Keratinocyte (primary cell): ENCODE data around the gene CCDC24. TPM values are rescaled to one million over a fixed set of nuclear protein-coding genes. Genes with fewer than 3 reads are reported as not detected.

Source experiments
- DNase-seq: peaks from one replicate; pipeline ENCODE4 v3.0.0-alpha.2; 2011; ENCODE audit warnings: low read depth, missing footprints, low spot score
- FAIRE-seq: peaks from 2 replicates; lab custom pipeline; 2011; peaks lifted over from hg19 to GRCh38; lab: Jason Lieb, UNC
- H2AFZ ChIP-seq: 2 replicates; pipeline ENCODE4 v1.6.0; 2012; ENCODE audit warnings: low read length, control low read depth, inconsistent platforms; ENCODE audit not compliant: control insufficient read depth
- H3K27ac ChIP-seq: 2 replicates; pipeline ENCODE4 v1.5.1; 2011; ENCODE audit warnings: low read length; ENCODE audit not compliant: control insufficient read depth, insufficient read depth
- H3K27me3 ChIP-seq: 3 replicates; pipeline ENCODE4 v1.6.0; 2011; ENCODE audit warnings: low read length; ENCODE audit not compliant: control insufficient read depth, insufficient read depth; ENCODE audit errors: extremely low read depth
- H3K36me3 ChIP-seq, 2 experiments: 2 replicates in 1 of 2; 3 replicates in 1 of 2; pipeline ENCODE4 v1.5.1; 2011; ENCODE audit warnings: low read length in 2 of 2, mild to moderate bottlenecking in 1 of 2; ENCODE audit not compliant: control insufficient read depth in 2 of 2, insufficient read depth in 2 of 2; ENCODE audit errors: extremely low read depth in 1 of 2
- H3K4me1 ChIP-seq: 3 replicates; pipeline ENCODE4 v1.5.1; 2011; ENCODE audit warnings: low read length; ENCODE audit not compliant: control insufficient read depth, insufficient read depth; ENCODE audit errors: extremely low read depth
- H3K4me2 ChIP-seq: 3 replicates; pipeline ENCODE4 v1.6.0; 2011; ENCODE audit warnings: low read depth, low read length; ENCODE audit not compliant: control insufficient read depth, insufficient read depth; ENCODE audit errors: extremely low read depth
- H3K4me3 ChIP-seq, 3 experiments: fragments of 200-600 bp in 1 of 3; sonication (generic) in 1 of 3; 2 replicates in 2 of 3; 3 replicates in 1 of 3; pipeline ENCODE4 v1.5.1; 2011 to 2016; ENCODE audit warnings: low read length in 3 of 3, mild to moderate bottlenecking in 3 of 3, control low read depth in 2 of 3, inconsistent platforms in 1 of 3, low read depth in 1 of 3, mixed read lengths in 1 of 3, mixed run types in 1 of 3, moderate library complexity in 1 of 3; ENCODE audit not compliant: control insufficient read depth in 2 of 3, insufficient read depth in 2 of 3; ENCODE audit errors: extremely low read depth in 1 of 3
- H3K79me2 ChIP-seq: 2 replicates; pipeline ENCODE4 v1.6.0; 2012; ENCODE audit warnings: low read length; ENCODE audit not compliant: control insufficient read depth, insufficient read depth
- H3K9ac ChIP-seq: 3 replicates; pipeline ENCODE4 v1.6.0; 2011; ENCODE audit warnings: low read length; ENCODE audit not compliant: control insufficient read depth, insufficient read depth; ENCODE audit errors: extremely low read depth
- H3K9me1 ChIP-seq: 3 replicates; pipeline ENCODE4 v1.6.0; 2011; ENCODE audit warnings: low read length; ENCODE audit not compliant: control insufficient read depth, insufficient read depth; ENCODE audit errors: extremely low read depth
- H3K9me3 ChIP-seq: 2 replicates; pipeline ENCODE4 v1.5.1; 2012; ENCODE audit warnings: low read depth, low read length; ENCODE audit not compliant: control insufficient read depth
- H4K20me1 ChIP-seq: 3 replicates; pipeline ENCODE4 v1.6.0; 2011; ENCODE audit warnings: low read length; ENCODE audit not compliant: control insufficient read depth, insufficient read depth; ENCODE audit errors: extremely low read depth
- EZH2 ChIP-seq: IDR thresholded peaks from one replicate; pipeline ENCODE4 v1.6.1; 2012; ENCODE audit warnings: inconsistent platforms, mild to moderate bottlenecking, low read length, moderate library complexity
- dilution Hi-C: fragments of 300-500 bp; cut with MboI; formaldehyde crosslinking; loops from one replicate; pipeline ENCODE4 v1.7.0; 2020; ENCODE audit warnings: low sequenced_read_pairs; ENCODE audit not compliant: extremely low pct_ligation_motif_present
- polyA plus RNA-seq, 5 experiments: library from polyadenylated mRNA; depleted of rRNA in 3 of 5; stranded (reverse) in 3 of 5; stranded (forward) in 1 of 5; unstranded in 1 of 5; fragments of >200 nt; gene quantifications; 1 replicate in 1 of 5; 2 replicates in 3 of 5; 3 replicates in 1 of 5; pipeline versions ENCODE4 v1.2.1 to v1.2.3, GENCODE V29; 2011 to 2012; ENCODE audit warnings: missing spikeins in 2 of 5, low read depth in 1 of 5, low replicate concordance in 1 of 5
- TF ChIP-seq, protein P1 (sequence below), 3 experiments: IDR thresholded peaks in 1 of 3; conservative IDR thresholded peaks in 1 of 3; optimal IDR thresholded peaks in 1 of 3; 2 replicates in 2 of 3; 3 replicates in 1 of 3; pipeline versions ENCODE3 to v1.5.1; 2011; ENCODE audit warnings: low read length in 3 of 3, mild to moderate bottlenecking in 3 of 3, moderate library complexity in 2 of 3, control low read depth in 1 of 3, inconsistent platforms in 1 of 3; ENCODE audit not compliant: insufficient read depth in 2 of 3; ENCODE audit errors: extremely low read depth in 1 of 3

Gene CCDC24
- polyA plus RNA-seq, 1 donor (not counting 4 experiments of a cell fraction or from before 2014, with no cell fraction given) = 5.2 TPM

DNA sequence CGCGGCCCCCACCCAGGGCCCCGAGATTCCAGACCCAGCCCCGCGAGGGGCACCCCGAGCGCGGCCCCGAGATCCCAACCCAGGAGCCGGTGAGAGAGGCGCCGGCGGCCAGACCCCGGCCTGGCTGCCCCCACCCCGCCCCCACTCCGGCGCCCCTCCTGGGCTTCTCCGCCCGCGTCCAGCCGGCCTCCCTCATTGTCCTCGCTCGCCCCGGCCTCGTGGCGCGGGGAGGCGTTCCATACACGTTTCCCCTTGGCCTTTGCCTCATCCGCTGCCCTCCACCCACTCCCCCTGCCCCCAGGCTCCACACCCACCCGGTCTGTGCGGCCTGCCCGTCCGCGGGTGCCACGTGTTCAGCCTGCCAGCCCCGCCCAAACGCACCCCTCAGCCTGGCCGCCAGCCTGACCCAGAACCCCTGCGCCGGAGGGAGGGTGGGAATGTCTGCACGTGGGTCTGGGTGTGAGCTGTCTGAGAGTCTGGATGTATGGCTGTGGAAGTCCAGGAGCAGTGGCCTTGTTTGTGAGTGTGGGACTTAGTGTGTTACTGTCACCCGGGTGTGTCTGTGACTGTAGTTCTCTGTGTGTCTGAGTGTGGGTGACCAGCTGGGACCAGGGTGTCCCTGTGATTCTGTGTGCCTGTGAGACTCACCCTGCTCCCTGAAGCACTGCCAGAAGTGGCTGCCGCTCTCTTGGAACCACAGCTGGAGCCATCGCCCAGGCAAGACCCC lies 11.7 kb upstream of the CCDC24 start:
- peaks cover 41% of the 10 kb centered on the region for H3K4me1 ChIP-seq
- H3K9me3 ChIP-seq = no peaks in the 10 kb centered on the region
- H3K9me1 ChIP-seq = no peaks in the 10 kb centered on the region
- dilution Hi-C loops = no loop called here
- peaks cover 27 to 35% of the 10 kb centered on the region in 2 experiments for H3K36me3 ChIP-seq
- peak overlapping the region; percentile 83 for H3K4me2 ChIP-seq
- peak overlapping the region; percentile 92 for H3K27ac ChIP-seq
- no peaks in the 10 kb centered on the region for H4K20me1 ChIP-seq
- H3K79me2 ChIP-seq = peaks cover 72% of the 10 kb centered on the region
- peak overlapping the region; percentile 94 for H3K9ac ChIP-seq
- H2AFZ ChIP-seq = no peak overlapping the region
- FAIRE-seq (no peak), DNase-seq (peak; percentile 71)
- TF ChIP-seq, protein P1, sequence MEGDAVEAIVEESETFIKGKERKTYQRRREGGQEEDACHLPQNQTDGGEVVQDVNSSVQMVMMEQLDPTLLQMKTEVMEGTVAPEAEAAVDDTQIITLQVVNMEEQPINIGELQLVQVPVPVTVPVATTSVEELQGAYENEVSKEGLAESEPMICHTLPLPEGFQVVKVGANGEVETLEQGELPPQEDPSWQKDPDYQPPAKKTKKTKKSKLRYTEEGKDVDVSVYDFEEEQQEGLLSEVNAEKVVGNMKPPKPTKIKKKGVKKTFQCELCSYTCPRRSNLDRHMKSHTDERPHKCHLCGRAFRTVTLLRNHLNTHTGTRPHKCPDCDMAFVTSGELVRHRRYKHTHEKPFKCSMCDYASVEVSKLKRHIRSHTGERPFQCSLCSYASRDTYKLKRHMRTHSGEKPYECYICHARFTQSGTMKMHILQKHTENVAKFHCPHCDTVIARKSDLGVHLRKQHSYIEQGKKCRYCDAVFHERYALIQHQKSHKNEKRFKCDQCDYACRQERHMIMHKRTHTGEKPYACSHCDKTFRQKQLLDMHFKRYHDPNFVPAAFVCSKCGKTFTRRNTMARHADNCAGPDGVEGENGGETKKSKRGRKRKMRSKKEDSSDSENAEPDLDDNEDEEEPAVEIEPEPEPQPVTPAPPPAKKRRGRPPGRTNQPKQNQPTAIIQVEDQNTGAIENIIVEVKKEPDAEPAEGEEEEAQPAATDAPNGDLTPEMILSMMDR (optimal IDR thresholded peaks at IDR 0.05 in 1 of 3, IDR thresholded peaks at IDR 0.05 in 1 of 3, conservative IDR thresholded peaks at IDR 0.05 in 1 of 3; ENCODE audit: extremely low read depth in 1 of 3, insufficient read depth in 2 of 3, low read length in 3 of 3) = no peak
- TF ChIP-seq EZH2 = no peak
- peak overlapping the region; percentile 51 to 74 (median 73) for H3K4me3 ChIP-seq
- H3K27me3 ChIP-seq = no peaks in the 10 kb centered on the region

DNA sequence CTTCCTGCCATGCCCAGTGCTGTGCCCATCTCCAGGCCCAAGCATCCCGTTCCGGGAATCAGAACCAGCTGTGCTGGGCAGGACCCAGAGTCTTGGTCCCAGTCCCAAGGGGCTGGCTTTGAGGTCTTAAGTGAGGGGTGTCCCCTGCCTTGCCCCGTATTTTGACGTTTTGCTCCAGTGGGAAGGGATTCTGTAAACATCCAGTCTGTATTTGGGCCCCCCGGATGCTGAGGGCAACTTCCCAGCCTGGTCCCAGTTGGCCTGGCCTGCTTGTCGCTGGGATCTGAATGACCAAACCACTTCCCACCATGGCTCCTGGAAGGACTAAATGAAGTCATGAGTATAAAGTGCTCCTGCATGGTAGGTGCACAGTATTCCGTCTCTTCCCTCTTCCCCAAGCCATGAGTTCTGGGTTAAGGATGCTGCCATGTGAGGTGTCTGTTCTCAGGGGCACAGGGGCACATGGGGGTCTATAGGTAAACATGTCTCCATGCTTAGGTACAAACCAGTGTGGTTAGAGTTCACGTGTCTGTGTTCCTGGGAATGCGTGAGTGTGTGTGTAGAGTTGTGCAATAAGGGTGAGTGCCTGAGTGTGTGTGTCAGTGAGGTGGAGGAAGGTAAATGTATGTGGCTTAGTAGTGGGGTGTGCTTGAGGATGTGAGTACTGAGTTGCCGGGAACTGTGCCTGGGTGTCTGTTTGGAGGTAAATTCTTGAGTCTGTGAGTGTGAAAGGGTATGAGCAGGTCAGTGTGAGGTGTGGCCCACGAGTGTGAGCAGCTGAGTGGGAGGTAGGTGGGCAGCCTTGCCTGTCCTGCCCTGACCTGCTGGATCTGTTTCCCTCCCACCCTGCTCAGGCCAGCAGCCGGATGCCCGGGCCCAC lies 10.9 kb upstream of the CCDC24 start:
- H3K9me1 ChIP-seq = no peaks in the 10 kb centered on the region
- H3K4me3 ChIP-seq = peak overlapping the region; percentile 51 to 74 (median 73)
- H4K20me1 ChIP-seq = no peaks in the 10 kb centered on the region
- H3K27ac ChIP-seq = peak overlapping the region; percentile 92
- peak overlapping the region; percentile 94 for H3K9ac ChIP-seq
- H3K79me2 ChIP-seq = peaks cover 65% of the 10 kb centered on the region
- H3K27me3 ChIP-seq = no peaks in the 10 kb centered on the region
- H3K9me3 ChIP-seq = no peaks in the 10 kb centered on the region
- H3K4me1 ChIP-seq = peaks cover 40% of the 10 kb centered on the region
- peaks cover 32 to 41% of the 10 kb centered on the region in 2 experiments for H3K36me3 ChIP-seq
- DNase-seq (peak; percentile 92), FAIRE-seq (peak; percentile 94)
- no peak overlapping the region for H2AFZ ChIP-seq
- H3K4me2 ChIP-seq = peak overlapping the region; percentile 83
- dilution Hi-C loops = no loop called here
- TF ChIP-seq EZH2 = no peak
- TF ChIP-seq, protein P1 (optimal IDR thresholded peaks at IDR 0.05 in 1 of 3, IDR thresholded peaks at IDR 0.05 in 1 of 3, conservative IDR thresholded peaks at IDR 0.05 in 1 of 3; ENCODE audit: extremely low read depth in 1 of 3, insufficient read depth in 2 of 3, low read length in 3 of 3) = no peak
